Neural crest cell (in vitro differentiated cells): Measurements from ENCODE around the gene WDSUB1. TPM values are rescaled to one million over a fixed set of nuclear protein-coding genes. Genes with fewer than 3 reads are reported as not detected.

Experiments
- DNase-seq: peaks from one replicate; pipeline ENCODE4 v3.0.0; 2021; ENCODE audit warnings: low read depth, mixed read lengths, low spot score
- H3K27ac Mint-ChIP-seq: one replicate; pipeline ENCODE4 v1.8.0; 2021; ENCODE audit warnings: mild to moderate bottlenecking, mixed read lengths; ENCODE audit not compliant: unreplicated experiment
- H3K27me3 Mint-ChIP-seq: 2 replicates; pipeline ENCODE4 v1.8.0; 2021; ENCODE audit warnings: low read depth, mild to moderate bottlenecking, mixed read lengths
- H3K36me3 Mint-ChIP-seq: 2 replicates; pipeline ENCODE4 v1.8.0; 2021; ENCODE audit warnings: low read depth, mild to moderate bottlenecking, mixed read lengths
- H3K4me1 Mint-ChIP-seq: 2 replicates; pipeline ENCODE4 v1.8.0; 2021; ENCODE audit warnings: mixed read lengths
- H3K4me3 Mint-ChIP-seq: one replicate; pipeline ENCODE4 v1.8.0; 2021; ENCODE audit warnings: mild to moderate bottlenecking, mixed read lengths
- H3K9me3 Mint-ChIP-seq: 2 replicates; pipeline ENCODE4 v1.8.0; 2021; ENCODE audit warnings: mixed read lengths
- microRNA-seq: library from miRNA; unstranded; fragments of <30 nt; microRNA quantifications from one replicate; pipeline ENCODE4, GENCODE V29; 2020
- total RNA-seq: library from RNA; stranded (reverse); gene quantifications from 2 replicates; pipeline ENCODE4 v1.2.1, GENCODE V29; 2021
- TF ChIP-seq, protein P1 (sequence below): fragments of 200-600 bp; sonication (generic); conservative IDR thresholded peaks from 2 replicates; pipeline ENCODE4 v1.5.0; 2021; ENCODE audit warnings: antibody characterized with exemption, mild to moderate bottlenecking

WDSUB1 gene
- total RNA-seq, 1 donor from 2014 or later = 4.9 TPM

DNA sequence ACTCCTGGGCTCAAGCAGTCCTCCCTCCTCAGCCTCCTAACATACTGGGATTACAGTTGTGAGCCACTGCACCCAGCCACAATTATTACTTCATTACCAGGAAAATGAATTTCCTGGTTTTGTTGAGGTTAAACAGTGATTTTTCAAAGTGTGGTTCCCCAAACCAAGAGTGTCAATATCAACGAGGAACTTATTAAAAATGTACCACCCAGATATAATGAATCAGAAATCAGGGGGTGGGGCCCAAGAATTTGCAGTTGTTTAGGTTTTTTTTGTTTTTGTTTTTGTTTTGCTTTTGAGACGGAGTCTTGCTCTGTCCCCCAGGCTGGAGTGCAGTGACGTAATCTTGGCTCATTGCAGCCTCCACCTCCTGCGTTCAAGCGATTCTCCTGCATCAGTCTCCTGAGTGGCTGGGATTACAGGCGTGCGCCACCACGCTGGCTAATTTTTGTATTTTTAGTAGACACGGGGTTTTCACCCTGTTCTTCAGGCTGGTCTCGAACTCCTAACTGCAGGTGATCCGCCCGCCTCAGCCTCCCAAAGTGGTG lies 94.1 kb downstream of the WDSUB1 start:
- Mint-ChIP-seq H3K27me3 (no peaks in the 10 kb centered on the region), H3K36me3 (no peaks in the 10 kb centered on the region), H3K4me3 (no peak overlapping the region), H3K9me3 (no peaks in the 10 kb centered on the region), H3K4me1 (peaks cover 7% of the 10 kb centered on the region), H3K27ac (no peak overlapping the region)
- TF ChIP-seq, protein P1, sequence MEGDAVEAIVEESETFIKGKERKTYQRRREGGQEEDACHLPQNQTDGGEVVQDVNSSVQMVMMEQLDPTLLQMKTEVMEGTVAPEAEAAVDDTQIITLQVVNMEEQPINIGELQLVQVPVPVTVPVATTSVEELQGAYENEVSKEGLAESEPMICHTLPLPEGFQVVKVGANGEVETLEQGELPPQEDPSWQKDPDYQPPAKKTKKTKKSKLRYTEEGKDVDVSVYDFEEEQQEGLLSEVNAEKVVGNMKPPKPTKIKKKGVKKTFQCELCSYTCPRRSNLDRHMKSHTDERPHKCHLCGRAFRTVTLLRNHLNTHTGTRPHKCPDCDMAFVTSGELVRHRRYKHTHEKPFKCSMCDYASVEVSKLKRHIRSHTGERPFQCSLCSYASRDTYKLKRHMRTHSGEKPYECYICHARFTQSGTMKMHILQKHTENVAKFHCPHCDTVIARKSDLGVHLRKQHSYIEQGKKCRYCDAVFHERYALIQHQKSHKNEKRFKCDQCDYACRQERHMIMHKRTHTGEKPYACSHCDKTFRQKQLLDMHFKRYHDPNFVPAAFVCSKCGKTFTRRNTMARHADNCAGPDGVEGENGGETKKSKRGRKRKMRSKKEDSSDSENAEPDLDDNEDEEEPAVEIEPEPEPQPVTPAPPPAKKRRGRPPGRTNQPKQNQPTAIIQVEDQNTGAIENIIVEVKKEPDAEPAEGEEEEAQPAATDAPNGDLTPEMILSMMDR = no peak
- no peak for DNase-seq

DNA sequence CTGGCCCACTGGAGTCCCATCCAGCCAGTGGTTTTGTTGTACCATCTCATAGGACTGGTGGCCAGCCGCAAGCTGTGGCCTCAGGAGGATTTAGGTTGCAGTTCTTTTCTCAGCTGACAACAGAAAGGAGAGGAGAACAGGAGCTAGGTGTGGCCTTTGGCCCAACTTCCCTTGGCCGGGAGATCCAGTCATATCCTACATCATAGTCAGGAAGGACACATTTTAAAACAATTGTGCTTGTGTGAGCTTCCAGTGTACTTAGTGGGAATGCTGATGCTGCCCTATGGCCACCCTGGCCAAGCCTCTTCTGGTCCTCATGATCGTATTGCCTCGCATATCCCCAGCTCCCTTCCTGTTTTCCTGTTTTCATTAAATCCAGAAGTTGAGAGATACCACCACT lies 98.1 kb downstream of the WDSUB1 start:
- no peak overlapping the region for H3K27ac Mint-ChIP-seq
- no peaks in the 10 kb centered on the region for H3K27me3 Mint-ChIP-seq
- DNase-seq = no peak
- no peak overlapping the region for H3K4me3 Mint-ChIP-seq
- peaks cover 4% of the 10 kb centered on the region for H3K36me3 Mint-ChIP-seq
- TF ChIP-seq, protein P1 = no peak
- no peaks in the 10 kb centered on the region for H3K4me1 Mint-ChIP-seq
- no peaks in the 10 kb centered on the region for H3K9me3 Mint-ChIP-seq

DNA sequence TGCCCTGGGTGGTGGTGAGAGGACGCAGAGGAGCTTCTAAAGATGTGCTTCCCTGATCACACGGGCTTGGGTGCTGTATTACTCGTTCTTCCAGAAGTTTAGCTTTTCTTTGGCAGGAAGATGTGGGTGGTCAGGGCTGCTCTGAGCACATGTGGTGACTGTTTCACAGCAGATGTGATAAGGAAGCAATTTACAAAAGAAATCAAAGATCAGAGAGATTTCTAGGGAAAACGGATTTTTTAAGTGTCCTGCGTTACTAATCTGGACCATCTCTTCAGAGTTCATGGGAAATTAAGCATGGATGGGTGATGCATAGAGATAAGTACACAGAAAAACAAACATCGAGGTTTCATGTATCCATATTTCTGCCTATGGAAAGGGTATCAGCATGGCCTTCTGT lies 99.4 kb downstream of the WDSUB1 start:
- DNase-seq = no peak
- Mint-ChIP-seq H3K4me1 (no peaks in the 10 kb centered on the region), H3K4me3 (no peak overlapping the region), H3K27me3 (no peaks in the 10 kb centered on the region), H3K27ac (peak overlapping the region; percentile 36), H3K9me3 (no peaks in the 10 kb centered on the region), H3K36me3 (peaks cover 4% of the 10 kb centered on the region)
- TF ChIP-seq, protein P1 = no peak

DNA sequence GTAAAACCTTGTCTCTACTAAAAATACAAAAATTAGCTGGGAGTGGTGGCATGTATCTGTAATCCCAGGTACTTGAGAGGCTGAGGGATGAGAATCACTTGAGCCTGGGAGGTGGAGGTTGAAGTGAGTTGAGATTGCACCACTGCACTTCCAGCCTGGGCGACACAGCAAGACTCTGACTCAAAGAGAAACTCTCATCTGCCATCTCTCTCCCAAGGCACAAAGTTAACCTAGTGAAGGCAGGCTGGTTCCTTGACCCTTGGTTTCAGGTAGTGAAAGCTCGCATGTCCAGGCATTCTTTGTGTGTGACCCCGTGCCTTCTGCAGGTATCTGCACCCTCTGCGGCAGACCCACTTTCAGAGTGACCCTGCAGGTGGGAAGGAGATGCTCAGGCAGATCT lies 100.0 kb downstream of the WDSUB1 start:
- Mint-ChIP-seq H3K36me3 (peaks cover 7% of the 10 kb centered on the region), H3K27ac (no peak overlapping the region), H3K4me1 (no peaks in the 10 kb centered on the region), H3K4me3 (no peak overlapping the region), H3K27me3 (no peaks in the 10 kb centered on the region), H3K9me3 (no peaks in the 10 kb centered on the region)
- TF ChIP-seq, protein P1 = no peak
- DNase-seq = no peak

Small RNA genes lying within 50 kb of the gene (microRNA-seq; reads per million reads assigned to microRNA genes)
- not detected for gene MIR6888
